Measurements from ENCODE around the gene SCAMP2. TPM values are rescaled to one million over a fixed set of nuclear protein-coding genes. Genes with fewer than 3 reads are reported as not detected.

The SCAMP2 gene
- total RNA-seq, 2 donors from 2014 or later: 47.5 to 50.9 TPM

GRCh38 chr15:74865316-74865715, 7.8 kb downstream of the SCAMP2 start:
- Mint-ChIP-seq H3K36me3 (ENCODE audit: low read depth) (peaks cover 38% of the 10 kb centered on the region), H3K27ac (no peak overlapping the region), H3K27me3 (ENCODE audit: insufficient read depth) (no peaks in the 10 kb centered on the region), H3K4me1 (peaks cover 14% of the 10 kb centered on the region), H3K4me3 (no peak overlapping the region), H3K9me3 (peaks cover 12% of the 10 kb centered on the region)
- DNase-seq: no peak
- no peak overlapping the region for H3K4me3 ChIP-seq (ENCODE audit: low read length)
- H3K9me3 ChIP-seq (ENCODE audit: control insufficient read depth, low read length): peaks cover 17% of the 10 kb centered on the region
- no peaks in the 10 kb centered on the region for H3K27me3 ChIP-seq (ENCODE audit: control insufficient read depth, insufficient read depth, low read length, poor library complexity, severe bottlenecking)
- 90 to 98% methylated on average over 2 of the region's 2 CpGs for WGBS, 2 experiments (ENCODE audit: insufficient coverage in 1 of 2, insufficient read length in 1 of 2)
- no peak for TF ChIP-seq CTCF (conservative IDR thresholded peaks at IDR 0.05)
- peaks cover 24% of the 10 kb centered on the region for H3K36me3 ChIP-seq (ENCODE audit: control insufficient read depth, insufficient read depth, low read length)
- no peak overlapping the region for H3K27ac ChIP-seq (ENCODE audit: low read depth, low read length)
- H3K9ac ChIP-seq (ENCODE audit: extremely low read depth, low read length, poor library complexity, severe bottlenecking): no peak overlapping the region
- no peaks in the 10 kb centered on the region for H3K4me1 ChIP-seq (ENCODE audit: control insufficient read depth, insufficient read depth, low read length)

GRCh38 chr15:74864296-74864695, 8.9 kb downstream of the SCAMP2 start:
- 95 to 97% methylated on average over 5 to 6 of the region's 6 CpGs for whole genome bisulfite sequencing, 2 experiments (ENCODE audit: insufficient coverage in 1 of 2, insufficient read length in 1 of 2)
- Histone ChIP-seq H3K4me3 (ENCODE audit: low read length) (no peak overlapping the region), H3K27ac (ENCODE audit: low read depth, low read length) (no peak overlapping the region), H3K27me3 (ENCODE audit: control insufficient read depth, insufficient read depth, low read length, poor library complexity, severe bottlenecking) (no peaks in the 10 kb centered on the region), H3K36me3 (ENCODE audit: control insufficient read depth, insufficient read depth, low read length) (peaks cover 18% of the 10 kb centered on the region), H3K9ac (ENCODE audit: extremely low read depth, low read length, poor library complexity, severe bottlenecking) (no peak overlapping the region), H3K9me3 (ENCODE audit: control insufficient read depth, low read length) (peaks cover 17% of the 10 kb centered on the region), H3K4me1 (ENCODE audit: control insufficient read depth, insufficient read depth, low read length) (no peaks in the 10 kb centered on the region)
- no peak for TF ChIP-seq CTCF (conservative IDR thresholded peaks at IDR 0.05)
- Mint-ChIP-seq H3K4me3 (no peak overlapping the region), H3K4me1 (peaks cover 4% of the 10 kb centered on the region), H3K9me3 (peaks cover 10% of the 10 kb centered on the region), H3K36me3 (ENCODE audit: low read depth) (peaks cover 34% of the 10 kb centered on the region), H3K27ac (peak overlapping the region; percentile 15), H3K27me3 (ENCODE audit: insufficient read depth) (no peaks in the 10 kb centered on the region)
- no peak for DNase-seq

- Histone ChIP-seq H3K4me3 (ENCODE audit: low read length) (no peak overlapping the region), H3K27ac (ENCODE audit: low read depth, low read length) (no peak overlapping the region), H3K27me3 (ENCODE audit: control insufficient read depth, insufficient read depth, low read length, poor library complexity, severe bottlenecking) (no peaks in the 10 kb centered on the region), H3K4me1 (ENCODE audit: control insufficient read depth, insufficient read depth, low read length) (no peaks in the 10 kb centered on the region), H3K36me3 (ENCODE audit: control insufficient read depth, insufficient read depth, low read length) (peaks cover 14% of the 10 kb centered on the region), H3K9ac (ENCODE audit: extremely low read depth, low read length, poor library complexity, severe bottlenecking) (no peak overlapping the region), H3K9me3 (ENCODE audit: control insufficient read depth, low read length) (peaks cover 11% of the 10 kb centered on the region)
- Mint-ChIP-seq H3K27ac (no peak overlapping the region), H3K4me1 (peaks cover 4% of the 10 kb centered on the region), H3K9me3 (peaks cover 9% of the 10 kb centered on the region), H3K27me3 (ENCODE audit: insufficient read depth) (no peaks in the 10 kb centered on the region), H3K36me3 (ENCODE audit: low read depth) (peaks cover 26% of the 10 kb centered on the region), H3K4me3 (no peak overlapping the region)
- TF ChIP-seq CTCF (conservative IDR thresholded peaks at IDR 0.05): no peak
- no peak for DNase-seq
- WGBS, 2 experiments (ENCODE audit: insufficient coverage in 1 of 2, insufficient read length in 1 of 2): 92 to 96% methylated on average over 8 to 11 of the region's 11 CpGs
Observed at GRCh38 chr15:74863239-74864056, 9.7 kb downstream of the SCAMP2 start.
